ENCODE results near the gene M6PR. TPM values are rescaled to one million over a fixed set of nuclear protein-coding genes. Genes with fewer than 3 reads are reported as not detected.

The M6PR gene
- polyA plus RNA-seq, 1 donor from 2014 or later, result 52.8 TPM

GRCh38 chr12:8953773-8954402, 4.4 kb upstream of the M6PR start:
- Histone ChIP-seq H3K27me3 (ENCODE audit: insufficient read depth, low read depth, low read length) (no peaks in the 10 kb centered on the region), H3K79me2 (replicated peaks; ENCODE audit: insufficient read depth, low read length) (peaks cover 1% of the 10 kb centered on the region), H3K9me3 (ENCODE audit: low read length) (no peaks in the 10 kb centered on the region), H4K20me1 (ENCODE audit: insufficient read depth) (no peaks in the 10 kb centered on the region), H3K4me2 (ENCODE audit: low read length) (no peak overlapping the region), H3F3A (ENCODE audit: insufficient read depth, low read length, poor library complexity, severe bottlenecking) (no peaks in the 10 kb centered on the region), H3K4me3 (ENCODE audit: low read length) (no peak overlapping the region), H3K27ac (ENCODE audit: low read length) (no peak overlapping the region), H3K9me2 (ENCODE audit: insufficient read depth, low read length) (no peaks in the 10 kb centered on the region), H3K36me3 (ENCODE audit: insufficient read depth, low read length) (no peaks in the 10 kb centered on the region), H3K9ac (ENCODE audit: low read length) (no peak overlapping the region), H2AFZ (ENCODE audit: low read depth, low read length) (no peak overlapping the region)
- no peak for TF ChIP-seq POLR2AphosphoS5 (IDR thresholded peaks at IDR 0.05)
- no peak for TF ChIP-seq CTCF (IDR thresholded peaks at IDR 0.05; ENCODE audit: poor library complexity, severe bottlenecking)
- TF ChIP-seq MXI1 (conservative IDR thresholded peaks at IDR 0.05; ENCODE audit: poor library complexity, severe bottlenecking), result no peak
- no peak for TF ChIP-seq EZH2 (IDR thresholded peaks at IDR 0.05; ENCODE audit: borderline replicate concordance, insufficient read depth, low read length, poor library complexity, severe bottlenecking)
- TF ChIP-seq TAF1 (IDR thresholded peaks at IDR 0.05; ENCODE audit: low read depth), result no peak
- no peak for TF ChIP-seq EP300 (conservative IDR thresholded peaks at IDR 0.05; ENCODE audit: poor library complexity, severe bottlenecking)
- no peak for TF ChIP-seq RAD21 (conservative IDR thresholded peaks at IDR 0.05)
- no peak for TF ChIP-seq SMC3 (conservative IDR thresholded peaks at IDR 0.05; ENCODE audit: poor library complexity)
- no peak for TF ChIP-seq REST (IDR thresholded peaks at IDR 0.05; ENCODE audit: borderline replicate concordance)

GRCh38 chr12:8951744-8952143, 2.3 kb upstream of the M6PR start:
- Histone ChIP-seq H3K27ac (ENCODE audit: low read length) (no peak overlapping the region), H2AFZ (ENCODE audit: low read depth, low read length) (no peak overlapping the region)

More at GRCh38 chr12:8951744-8952143, 2.3 kb upstream of the M6PR start:
- no peaks in the 10 kb centered on the region for H3K9me2 ChIP-seq (ENCODE audit: insufficient read depth, low read length)
- H3K79me2 ChIP-seq (replicated peaks; ENCODE audit: insufficient read depth, low read length), result peaks cover 23% of the 10 kb centered on the region
- H3K4me3 ChIP-seq (ENCODE audit: low read length), result no peak overlapping the region
- H3K9ac ChIP-seq (ENCODE audit: low read length), result no peak overlapping the region
- H3F3A ChIP-seq (ENCODE audit: insufficient read depth, low read length, poor library complexity, severe bottlenecking), result no peaks in the 10 kb centered on the region
- H4K20me1 ChIP-seq (ENCODE audit: insufficient read depth), result no peaks in the 10 kb centered on the region
- H3K36me3 ChIP-seq (ENCODE audit: insufficient read depth, low read length), result no peaks in the 10 kb centered on the region
- no peaks in the 10 kb centered on the region for H3K27me3 ChIP-seq (ENCODE audit: insufficient read depth, low read depth, low read length)
- H3K9me3 ChIP-seq (ENCODE audit: low read length), result no peaks in the 10 kb centered on the region
- TF ChIP-seq TAF1 (IDR thresholded peaks at IDR 0.05; ENCODE audit: low read depth) (no peak), MXI1 (conservative IDR thresholded peaks at IDR 0.05; ENCODE audit: poor library complexity, severe bottlenecking) (no peak), RAD21 (conservative IDR thresholded peaks at IDR 0.05) (no peak), EP300 (conservative IDR thresholded peaks at IDR 0.05; ENCODE audit: poor library complexity, severe bottlenecking) (no peak), CTCF (IDR thresholded peaks at IDR 0.05; ENCODE audit: poor library complexity, severe bottlenecking) (no peak), POLR2AphosphoS5 (IDR thresholded peaks at IDR 0.05) (no peak), EZH2 (IDR thresholded peaks at IDR 0.05; ENCODE audit: borderline replicate concordance, insufficient read depth, low read length, poor library complexity, severe bottlenecking) (no peak), SMC3 (conservative IDR thresholded peaks at IDR 0.05; ENCODE audit: poor library complexity) (no peak), REST (IDR thresholded peaks at IDR 0.05; ENCODE audit: borderline replicate concordance) (no peak)
- no peak overlapping the region for H3K4me2 ChIP-seq (ENCODE audit: low read length)
